Vagina (tissue), 2 donors: ENCODE data around the gene IL22RA1. TPM values are rescaled to one million over a fixed set of nuclear protein-coding genes. Genes with fewer than 3 reads are reported as not detected.

ENCODE experiments used
- DNase-seq, 2 donors: peaks; one replicate each; pipeline ENCODE4 v3.0.0-alpha.2; 2017; ENCODE audit errors: extremely low spot score in 2 of 2
- H3K27ac ChIP-seq: fragments of 200-600 bp; sonication (generic); one replicate; pipeline ENCODE4 v1.5.1; 2019
- H3K27me3 ChIP-seq: fragments of 200-600 bp; sonication (generic); one replicate; pipeline ENCODE4 v1.5.1; 2019
- H3K36me3 ChIP-seq, 2 donors: fragments of 200-600 bp; sonication (generic); one replicate each; pipeline ENCODE4 v1.5.1; 2017 to 2019
- H3K4me1 ChIP-seq: fragments of 200-600 bp; sonication (generic); one replicate; pipeline ENCODE4 v1.5.1; 2019
- H3K4me3 ChIP-seq, 2 donors: fragments of 200-600 bp; sonication (generic); 1 replicate in 1 of 2; 2 replicates in 1 of 2; pipeline ENCODE4 v1.5.1; 2016 to 2019
- H3K9me3 ChIP-seq: fragments of 200-600 bp; sonication (generic); one replicate; pipeline ENCODE4 v1.5.1; 2019
- POLR2A ChIP-seq, 2 donors: fragments of 450-650 bp; IDR thresholded peaks; one replicate each; pipeline ENCODE4 v1.6.1; 2017; ENCODE audit warnings: antibody characterized with exemption in 2 of 2, mild to moderate bottlenecking in 2 of 2, moderate library complexity in 2 of 2
- POLR2AphosphoS5 ChIP-seq, 2 donors: sonication (generic); formaldehyde crosslinking; IDR thresholded peaks; one replicate each; pipeline ENCODE4 v1.9.0; 2017; ENCODE audit warnings: antibody characterized with exemption in 2 of 2, mild to moderate bottlenecking in 2 of 2, low read depth in 1 of 2; ENCODE audit not compliant: insufficient read depth in 1 of 2
- intact Hi-C: fragments of 100-400 bp; cut with DNase I; formaldehyde crosslinking; loops from one replicate; pipeline ENCODE4 v1.15.1; 2023
- total RNA-seq: library from RNA; depleted of rRNA; stranded (reverse); fragments of >200 nt; gene quantifications from one replicate; pipeline ENCODE4 v1.2.3, GENCODE V29; 2016
- TF ChIP-seq, protein P1 (sequence below), 3 experiments: fragments of 450-650 bp in 2 of 3; fragments of 200-600 bp in 1 of 3; sonication (generic) in 1 of 3; IDR thresholded peaks; one replicate each; pipeline ENCODE4 v1.5.1; 2017 to 2019; ENCODE audit warnings: antibody characterized with exemption in 3 of 3, mild to moderate bottlenecking in 2 of 3, moderate library complexity in 2 of 3

Gene IL22RA1
- total RNA-seq, 1 donor from 2014 or later: 4.2 TPM

GRCh38 chr1:24080131-24080530 lies 62.8 kb downstream of the IL22RA1 start:
- no peak for TF ChIP-seq POLR2A (IDR thresholded peaks at IDR 0.05)
- TF ChIP-seq, protein P1, sequence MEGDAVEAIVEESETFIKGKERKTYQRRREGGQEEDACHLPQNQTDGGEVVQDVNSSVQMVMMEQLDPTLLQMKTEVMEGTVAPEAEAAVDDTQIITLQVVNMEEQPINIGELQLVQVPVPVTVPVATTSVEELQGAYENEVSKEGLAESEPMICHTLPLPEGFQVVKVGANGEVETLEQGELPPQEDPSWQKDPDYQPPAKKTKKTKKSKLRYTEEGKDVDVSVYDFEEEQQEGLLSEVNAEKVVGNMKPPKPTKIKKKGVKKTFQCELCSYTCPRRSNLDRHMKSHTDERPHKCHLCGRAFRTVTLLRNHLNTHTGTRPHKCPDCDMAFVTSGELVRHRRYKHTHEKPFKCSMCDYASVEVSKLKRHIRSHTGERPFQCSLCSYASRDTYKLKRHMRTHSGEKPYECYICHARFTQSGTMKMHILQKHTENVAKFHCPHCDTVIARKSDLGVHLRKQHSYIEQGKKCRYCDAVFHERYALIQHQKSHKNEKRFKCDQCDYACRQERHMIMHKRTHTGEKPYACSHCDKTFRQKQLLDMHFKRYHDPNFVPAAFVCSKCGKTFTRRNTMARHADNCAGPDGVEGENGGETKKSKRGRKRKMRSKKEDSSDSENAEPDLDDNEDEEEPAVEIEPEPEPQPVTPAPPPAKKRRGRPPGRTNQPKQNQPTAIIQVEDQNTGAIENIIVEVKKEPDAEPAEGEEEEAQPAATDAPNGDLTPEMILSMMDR (IDR thresholded peaks at IDR 0.05): no peak
- no peak for TF ChIP-seq POLR2AphosphoS5 (IDR thresholded peaks at IDR 0.05; ENCODE audit: insufficient read depth in 1 of 2, low read depth in 1 of 2)
- Histone ChIP-seq H3K27me3 (no peaks in the 10 kb centered on the region), H3K4me3 (no peak overlapping the region), H3K4me1 (no peaks in the 10 kb centered on the region), H3K9me3 (no peaks in the 10 kb centered on the region), H3K27ac (no peak overlapping the region), H3K36me3 (no peaks in the 10 kb centered on the region)
- DNase-seq: no peak
- intact Hi-C loops: no loop called here

DNA sequence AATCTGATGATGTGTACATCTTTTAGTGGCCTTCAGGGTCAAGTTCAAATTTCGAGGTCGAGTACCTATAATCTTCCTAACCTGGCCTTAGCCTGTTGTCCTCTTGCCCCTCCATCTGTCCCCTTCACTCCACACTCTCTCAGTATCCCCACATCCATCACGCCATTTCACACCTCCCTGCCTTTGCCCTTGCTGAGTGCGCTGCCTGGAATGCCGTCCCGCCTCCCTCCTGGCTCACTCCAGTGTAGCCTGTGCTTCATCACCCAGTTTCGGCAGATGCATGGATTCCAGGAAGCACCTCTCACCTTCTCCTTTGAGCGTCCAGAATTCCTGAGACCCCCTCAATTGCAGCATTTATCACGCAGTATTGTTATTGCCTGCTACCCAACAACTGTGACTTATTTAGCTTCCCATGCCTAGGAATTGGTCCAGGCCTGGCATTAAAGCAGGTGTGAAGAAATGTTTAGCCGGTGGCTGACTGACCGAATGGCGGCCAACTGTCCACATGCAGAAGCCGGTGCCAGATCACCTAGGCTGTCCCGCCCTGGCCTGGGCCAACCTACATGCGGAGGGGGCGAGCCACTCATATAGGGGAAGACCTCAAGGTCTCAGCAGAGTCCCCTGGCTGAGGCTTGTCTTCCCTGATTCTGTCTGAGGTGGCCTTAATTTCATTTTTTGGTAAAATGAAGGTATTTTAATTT lies 65.5 kb downstream of the IL22RA1 start:
- H3K4me3 ChIP-seq: no peak overlapping the region
- H3K27ac ChIP-seq: no peak overlapping the region
- no peaks in the 10 kb centered on the region for H3K27me3 ChIP-seq
- intact Hi-C loops: no loop called here
- TF ChIP-seq, protein P1 (IDR thresholded peaks at IDR 0.05): no peak
- no peak for TF ChIP-seq POLR2A (IDR thresholded peaks at IDR 0.05)
- TF ChIP-seq POLR2AphosphoS5 (IDR thresholded peaks at IDR 0.05; ENCODE audit: insufficient read depth in 1 of 2, low read depth in 1 of 2): no peak
- H3K9me3 ChIP-seq: no peaks in the 10 kb centered on the region
- no peaks in the 10 kb centered on the region for H3K36me3 ChIP-seq
- H3K4me1 ChIP-seq: no peaks in the 10 kb centered on the region
- no peak for DNase-seq

GRCh38 chr1:24075946-24076345 lies 67.0 kb downstream of the IL22RA1 start:
- no peak for TF ChIP-seq POLR2AphosphoS5 (IDR thresholded peaks at IDR 0.05; ENCODE audit: insufficient read depth in 1 of 2, low read depth in 1 of 2)
- no peak for TF ChIP-seq POLR2A (IDR thresholded peaks at IDR 0.05)
- TF ChIP-seq, protein P1 (IDR thresholded peaks at IDR 0.05): no peak
- no peaks in the 10 kb centered on the region for H3K9me3 ChIP-seq
- no peaks in the 10 kb centered on the region for H3K36me3 ChIP-seq
- H3K27ac ChIP-seq: no peak overlapping the region
- intact Hi-C loops: no loop called here
- no peaks in the 10 kb centered on the region for H3K27me3 ChIP-seq
- H3K4me3 ChIP-seq: no peak overlapping the region
- H3K4me1 ChIP-seq: peaks cover 5% of the 10 kb centered on the region
- DNase-seq: no peak

DNA sequence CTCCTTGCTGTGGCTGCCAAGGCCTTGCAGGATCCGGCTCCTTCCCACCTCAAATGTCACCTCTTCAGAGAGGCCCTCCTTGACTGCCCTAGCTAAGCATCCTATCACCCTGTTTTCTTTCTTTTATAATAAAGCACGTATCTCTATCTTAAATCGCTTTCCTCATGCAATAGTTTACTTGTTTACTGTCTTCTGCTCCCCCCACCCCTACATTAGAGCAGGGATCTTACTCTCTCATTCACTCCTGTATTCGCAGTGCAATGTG lies 67.4 kb downstream of the IL22RA1 start:
- Histone ChIP-seq H3K27me3 (no peaks in the 10 kb centered on the region), H3K27ac (no peak overlapping the region), H3K4me3 (no peak overlapping the region), H3K36me3 (no peaks in the 10 kb centered on the region), H3K4me1 (peaks cover 8% of the 10 kb centered on the region), H3K9me3 (no peaks in the 10 kb centered on the region)
- intact Hi-C loops: no loop called here
- TF ChIP-seq POLR2A (IDR thresholded peaks at IDR 0.05) (no peak), POLR2AphosphoS5 (IDR thresholded peaks at IDR 0.05; ENCODE audit: insufficient read depth in 1 of 2, low read depth in 1 of 2) (no peak)
- TF ChIP-seq, protein P1 (IDR thresholded peaks at IDR 0.05): no peak
- DNase-seq: no peak

DNA sequence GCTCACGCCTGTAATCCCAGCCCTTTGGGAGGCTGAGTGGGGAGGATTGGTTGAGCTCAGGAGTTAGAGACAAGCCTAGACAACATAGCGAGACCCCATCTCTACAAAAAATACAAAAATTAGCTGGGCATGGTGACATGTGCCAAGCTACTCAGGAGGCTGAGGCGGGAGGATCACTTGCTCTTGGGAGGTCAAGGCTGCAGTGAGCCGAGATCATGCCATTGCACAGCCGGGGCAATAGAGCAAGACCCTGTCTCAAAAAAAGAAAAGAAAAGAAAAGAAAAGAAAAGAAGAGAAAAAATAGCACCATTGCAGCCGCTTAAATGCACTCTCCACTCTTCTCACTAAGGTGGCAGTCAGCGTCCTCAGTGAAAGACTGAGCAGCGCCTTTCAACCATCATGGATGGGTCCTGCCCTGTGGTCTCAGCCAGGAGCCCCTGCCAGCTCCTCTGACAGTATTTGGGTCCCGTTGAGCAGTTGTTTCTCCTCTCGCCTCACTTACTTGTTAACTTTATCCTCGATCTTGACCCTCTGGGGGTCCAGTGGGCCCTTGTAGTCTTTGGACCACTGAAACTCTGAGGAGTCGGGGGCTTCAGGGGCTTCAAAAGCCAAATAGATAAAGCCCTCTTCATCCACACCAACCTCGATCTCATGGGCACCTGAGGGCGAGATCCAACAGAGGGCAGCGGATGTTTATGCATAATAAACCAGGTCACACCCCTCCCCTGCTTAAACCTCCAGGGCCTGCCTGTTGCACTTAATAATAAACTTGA lies 67.9 kb downstream of the IL22RA1 start:
- DNase-seq: no peak
- Histone ChIP-seq H3K27me3 (no peaks in the 10 kb centered on the region), H3K4me1 (peaks cover 8% of the 10 kb centered on the region), H3K4me3 (no peak overlapping the region), H3K9me3 (no peaks in the 10 kb centered on the region), H3K36me3 (no peaks in the 10 kb centered on the region), H3K27ac (no peak overlapping the region)
- TF ChIP-seq, protein P1 (IDR thresholded peaks at IDR 0.05): no peak
- no peak for TF ChIP-seq POLR2AphosphoS5 (IDR thresholded peaks at IDR 0.05; ENCODE audit: insufficient read depth in 1 of 2, low read depth in 1 of 2)
- TF ChIP-seq POLR2A (IDR thresholded peaks at IDR 0.05): no peak
- intact Hi-C loops: no loop called here
